COR-L47 (cell line): ENCODE results near the gene LRTM1.

ENCODE experiments used
- DNase-seq: peaks from one replicate; lab custom pipeline; 2025; lab: John Stamatoyannopoulos, UW

Gene LRTM1

DNA sequence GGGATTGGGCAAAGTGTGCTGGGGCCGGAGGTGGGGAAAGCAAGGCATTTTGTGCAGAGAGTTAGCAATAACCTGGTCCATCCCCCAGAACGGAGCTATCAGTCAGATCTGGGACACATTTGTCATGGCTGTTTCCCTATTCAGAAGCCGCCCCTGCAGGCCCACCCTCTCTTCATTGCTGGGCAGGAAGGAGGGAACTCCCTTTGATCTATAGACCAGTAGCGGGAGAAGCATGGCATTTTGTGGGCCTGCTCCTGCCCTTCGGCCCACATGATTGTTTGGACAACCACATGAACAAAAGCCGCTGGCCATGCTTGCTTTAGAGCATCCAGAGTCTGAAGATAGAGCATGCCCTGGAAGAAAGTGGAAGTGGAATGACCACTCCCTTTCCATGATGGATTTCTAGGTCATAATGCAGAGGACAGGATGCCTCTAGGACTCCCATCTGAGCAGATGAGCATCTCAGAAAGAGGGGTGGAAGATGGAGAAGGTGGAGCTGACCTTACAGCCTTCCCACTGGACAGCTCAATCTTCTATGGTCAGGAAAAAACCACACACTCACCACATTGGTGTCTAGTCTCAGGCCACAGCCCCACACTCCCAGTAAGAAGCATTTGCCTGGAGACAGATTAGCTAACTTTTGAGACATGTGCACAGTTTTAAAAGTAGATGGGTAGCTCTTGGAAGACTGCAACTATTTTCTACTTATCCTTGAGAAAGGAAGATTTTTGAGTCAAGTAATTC is 11.9 kb upstream of the LRTM1 start:
- no peak for DNase-seq

GRCh38 chr3:54936561-54936960 is 8.7 kb upstream of the LRTM1 start:
- no peak for DNase-seq

DNA sequence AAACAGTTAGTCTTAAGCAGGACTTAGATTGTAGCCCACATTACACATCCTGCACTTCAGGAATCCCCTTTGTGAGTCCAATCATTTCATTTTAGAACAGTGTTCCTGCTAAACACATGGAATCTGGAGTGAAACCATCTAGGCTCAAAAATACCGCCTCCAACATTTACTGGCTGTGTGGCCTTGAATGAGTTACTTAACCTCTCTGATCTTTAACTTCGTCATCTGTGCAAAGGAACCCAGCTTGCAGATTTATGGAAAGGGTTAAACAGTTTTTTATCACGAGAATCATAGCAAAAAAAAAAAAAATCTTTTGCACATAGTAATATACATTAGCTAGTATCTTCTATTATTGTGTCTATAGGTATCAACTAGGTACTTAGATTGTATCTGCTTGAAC is 8.0 kb upstream of the LRTM1 start:
- no peak for DNase-seq

- no peak for DNase-seq
Measured at GRCh38 chr3:54932606-54933005, 4.7 kb upstream of the LRTM1 start.

- no peak for DNase-seq
Measured at GRCh38 chr3:54931182-54931581, 3.3 kb upstream of the LRTM1 start.

- no peak for DNase-seq
Measured at GRCh38 chr3:54918516-54918915, 9.3 kb downstream of the LRTM1 start.

GRCh38 chr3:54917862-54918261 is 10.0 kb downstream of the LRTM1 start:
- no peak for DNase-seq

DNA sequence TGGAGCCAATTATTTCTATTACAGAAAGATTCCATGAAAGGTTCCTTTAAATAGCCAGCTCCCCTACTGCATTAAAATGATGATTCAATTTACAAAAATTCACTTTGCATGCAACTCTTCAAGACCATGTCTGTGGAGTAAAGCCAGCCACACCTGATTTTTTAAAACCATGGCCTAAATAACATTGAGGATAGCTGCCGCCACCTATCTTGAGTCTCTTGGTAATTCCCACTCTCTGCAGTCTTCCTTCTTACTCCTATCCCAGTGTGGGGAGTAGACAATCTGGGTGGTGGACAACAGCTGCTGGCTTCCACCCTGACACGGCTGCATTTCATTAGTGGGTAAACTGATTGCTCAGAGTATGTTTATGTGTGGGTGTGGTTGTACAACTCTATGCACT is 10.7 kb downstream of the LRTM1 start:
- DNase-seq = no peak

- DNase-seq = no peak
Measured at GRCh38 chr3:54916732-54917131, 11.1 kb downstream of the LRTM1 start.

GRCh38 chr3:54915976-54916375 is 11.9 kb downstream of the LRTM1 start:
- no peak for DNase-seq

GRCh38 chr3:54915181-54915580 is 12.7 kb downstream of the LRTM1 start:
- no peak for DNase-seq

DNA sequence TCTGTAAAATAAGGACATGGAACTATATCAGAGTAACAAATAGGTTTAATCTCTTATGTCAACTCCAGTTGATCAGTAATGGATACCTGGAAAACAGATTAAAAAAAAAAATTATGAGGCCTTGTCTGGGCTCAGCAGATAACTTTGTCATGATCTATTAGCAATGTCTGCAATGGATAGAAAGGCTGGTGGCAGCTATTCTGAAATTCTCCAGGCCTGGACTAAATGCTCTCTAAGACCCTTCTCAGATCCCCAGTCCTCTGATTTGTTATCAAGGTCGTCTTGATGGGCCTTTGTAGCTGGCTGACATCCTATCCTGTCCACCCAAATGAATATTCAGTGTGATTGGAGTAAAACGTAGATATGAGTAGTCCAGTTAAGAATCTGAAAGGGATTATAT is 13.7 kb downstream of the LRTM1 start:
- no peak for DNase-seq

GRCh38 chr3:54909191-54909590 is 18.7 kb downstream of the LRTM1 start:
- DNase-seq = no peak

GRCh38 chr3:54906763-54907162 is 21.1 kb downstream of the LRTM1 start:
- no peak for DNase-seq

GRCh38 chr3:54905920-54906319 is 21.9 kb downstream of the LRTM1 start:
- no peak for DNase-seq

GRCh38 chr3:54905261-54905888 is 22.5 kb downstream of the LRTM1 start:
- no peak for DNase-seq

DNA sequence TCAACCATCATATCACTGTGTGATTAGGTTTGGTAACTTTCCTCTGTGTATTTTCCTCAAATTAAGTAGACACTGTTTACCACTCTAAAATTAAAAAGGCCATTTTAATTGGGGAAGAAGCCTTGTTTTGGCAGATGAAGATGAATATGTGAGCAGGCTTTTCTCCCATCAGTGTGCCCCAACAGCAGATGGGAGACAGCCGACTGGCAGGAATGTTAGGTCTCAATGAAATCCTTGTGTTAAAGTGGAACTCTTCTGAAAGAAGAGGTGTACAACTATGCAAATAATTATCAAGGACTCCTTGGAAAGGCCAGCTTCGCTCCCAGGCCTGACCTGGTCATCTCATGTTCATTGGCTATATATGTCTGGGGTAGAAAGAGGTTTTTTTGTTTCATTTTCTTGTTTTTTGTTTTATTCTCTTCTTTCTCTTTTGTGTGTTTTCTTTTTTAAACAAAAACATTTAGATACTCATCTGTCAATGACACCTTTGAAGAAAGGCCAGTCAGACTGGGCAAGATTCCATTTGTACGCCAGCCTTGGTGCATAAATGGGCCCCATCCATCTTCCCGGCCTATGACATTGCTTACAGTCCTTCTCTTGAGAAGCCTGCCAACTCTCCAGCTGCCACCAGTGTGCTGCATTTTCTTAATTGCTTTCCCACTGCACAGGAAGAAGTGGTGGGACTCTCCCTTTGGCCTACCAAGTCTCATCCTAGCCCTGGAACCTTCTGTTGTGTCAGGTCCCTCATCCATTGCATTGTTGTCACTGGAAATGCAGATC is 25.8 kb downstream of the LRTM1 start:
- DNase-seq = no peak

GRCh38 chr3:54900838-54901591 is 26.8 kb downstream of the LRTM1 start:
- DNase-seq = no peak

DNA sequence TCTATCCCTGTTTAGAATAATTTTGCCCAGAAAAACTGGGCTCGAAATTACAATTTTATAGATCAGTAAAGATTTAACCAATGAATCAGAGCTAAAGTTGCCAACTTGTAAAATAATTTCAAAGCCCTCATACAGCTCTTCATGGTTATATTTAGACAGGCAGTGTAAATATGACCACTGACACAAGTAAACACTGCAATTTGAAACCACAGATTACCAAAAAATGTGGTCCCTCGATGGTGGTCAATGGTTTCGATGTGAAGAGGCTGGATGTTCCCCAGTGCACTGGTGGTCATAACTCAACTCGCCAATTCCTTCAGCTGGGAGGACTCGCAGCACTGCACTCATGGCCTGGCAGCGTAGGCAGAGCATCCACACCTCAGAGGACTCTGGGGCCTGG is 28.6 kb downstream of the LRTM1 start:
- DNase-seq = no peak

GRCh38 chr3:54897028-54897711 is 30.7 kb downstream of the LRTM1 start:
- DNase-seq = no peak

DNA sequence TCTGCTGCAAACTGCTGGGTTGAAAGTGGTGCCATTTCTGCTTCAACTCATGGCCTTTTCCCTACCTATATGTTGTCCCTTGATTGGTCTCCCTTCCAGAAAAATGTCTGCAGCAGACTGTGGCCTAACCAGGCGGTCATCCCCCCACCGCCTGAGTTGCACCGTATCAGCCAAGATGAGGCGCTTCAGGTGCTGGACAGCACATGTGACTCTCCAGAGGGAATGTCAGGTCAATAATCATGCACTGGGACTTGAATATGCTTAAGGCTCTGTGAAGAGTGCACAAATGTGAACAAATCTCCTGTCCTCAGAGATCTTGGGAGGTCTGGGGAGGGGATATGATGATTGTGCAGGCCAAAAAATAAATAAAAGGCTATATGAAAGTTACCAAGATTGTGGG is 32.2 kb downstream of the LRTM1 start:
- DNase-seq = no peak

GRCh38 chr3:54892168-54892567 is 35.7 kb downstream of the LRTM1 start:
- DNase-seq = no peak
